ENCODE measurements around the gene EIF3J.

- TF ChIP-seq, protein P1, sequence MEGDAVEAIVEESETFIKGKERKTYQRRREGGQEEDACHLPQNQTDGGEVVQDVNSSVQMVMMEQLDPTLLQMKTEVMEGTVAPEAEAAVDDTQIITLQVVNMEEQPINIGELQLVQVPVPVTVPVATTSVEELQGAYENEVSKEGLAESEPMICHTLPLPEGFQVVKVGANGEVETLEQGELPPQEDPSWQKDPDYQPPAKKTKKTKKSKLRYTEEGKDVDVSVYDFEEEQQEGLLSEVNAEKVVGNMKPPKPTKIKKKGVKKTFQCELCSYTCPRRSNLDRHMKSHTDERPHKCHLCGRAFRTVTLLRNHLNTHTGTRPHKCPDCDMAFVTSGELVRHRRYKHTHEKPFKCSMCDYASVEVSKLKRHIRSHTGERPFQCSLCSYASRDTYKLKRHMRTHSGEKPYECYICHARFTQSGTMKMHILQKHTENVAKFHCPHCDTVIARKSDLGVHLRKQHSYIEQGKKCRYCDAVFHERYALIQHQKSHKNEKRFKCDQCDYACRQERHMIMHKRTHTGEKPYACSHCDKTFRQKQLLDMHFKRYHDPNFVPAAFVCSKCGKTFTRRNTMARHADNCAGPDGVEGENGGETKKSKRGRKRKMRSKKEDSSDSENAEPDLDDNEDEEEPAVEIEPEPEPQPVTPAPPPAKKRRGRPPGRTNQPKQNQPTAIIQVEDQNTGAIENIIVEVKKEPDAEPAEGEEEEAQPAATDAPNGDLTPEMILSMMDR (IDR thresholded peaks at IDR 0.05): no peak
- no peak for TF ChIP-seq POLR2A (IDR thresholded peaks at IDR 0.05)
Measured at GRCh38 chr15:44541282-44541958, 4.5 kb downstream of the EIF3J start.

Measured in tibial nerve (tissue), 3 donors.